Progenitor cell of endocrine pancreas (in vitro differentiated cells): ENCODE data around the gene PHF5A. TPM values are rescaled to one million over a fixed set of nuclear protein-coding genes. Genes with fewer than 3 reads are reported as not detected.
A peak's percentile ranks its signal among the peaks of the same experiment; 100 is the strongest.
"Not testable (repeated sequence)": the region's sequence is repeated elsewhere in the genome, so short reads cannot be mapped to it uniquely, and the experiment has no call there.

ENCODE experiments used
- DNase-seq: peaks from one replicate; pipeline ENCODE4 v3.0.0; 2021; ENCODE audit warnings: low spot score; ENCODE audit not compliant: unreplicated experiment
- H3K27ac Mint-ChIP-seq: 2 replicates; pipeline ENCODE4 v1.8.0; 2021; ENCODE audit warnings: mild to moderate bottlenecking, moderate library complexity, mixed read lengths
- H3K27me3 Mint-ChIP-seq: 2 replicates; pipeline ENCODE4 v1.8.0; 2021; ENCODE audit warnings: mixed read lengths
- H3K36me3 Mint-ChIP-seq: 2 replicates; pipeline ENCODE4 v1.8.0; 2022; ENCODE audit warnings: mixed read lengths; ENCODE audit not compliant: insufficient read depth
- H3K4me1 Mint-ChIP-seq: 2 replicates; pipeline ENCODE4 v1.8.0; 2021; ENCODE audit warnings: low read depth, mixed read lengths
- H3K4me3 Mint-ChIP-seq: 2 replicates; pipeline ENCODE4 v1.8.0; 2021; ENCODE audit warnings: low read depth, mild to moderate bottlenecking, moderate library complexity, mixed read lengths
- H3K9me3 Mint-ChIP-seq: 2 replicates; pipeline ENCODE4 v1.8.0; 2021; ENCODE audit warnings: low read depth, mixed read lengths
- CTCF ChIP-seq: fragments of 200-600 bp; sonication (generic); IDR thresholded peaks from one replicate; pipeline ENCODE4 v1.5.0; 2021; ENCODE audit warnings: antibody characterized with exemption, mild to moderate bottlenecking; ENCODE audit not compliant: unreplicated experiment
- total RNA-seq: library from RNA; stranded (reverse); gene quantifications from 2 replicates; pipeline ENCODE4 v1.2.1, GENCODE V29; 2021

PHF5A gene
- total RNA-seq, 1 donor from 2014 or later, result 52.9 TPM

- no peak overlapping the region for H3K27ac Mint-ChIP-seq
- TF ChIP-seq CTCF, result no peak
- no peaks in the 10 kb centered on the region for H3K4me1 Mint-ChIP-seq
- no peaks in the 10 kb centered on the region for H3K9me3 Mint-ChIP-seq
- no peak overlapping the region for H3K4me3 Mint-ChIP-seq
- H3K36me3 Mint-ChIP-seq, result peaks cover 23% of the 10 kb centered on the region
- no peaks in the 10 kb centered on the region for H3K27me3 Mint-ChIP-seq
- DNase-seq, result no peak
These were observed 32.0 kb downstream of the PHF5A start for GRCh38 chr22:41436322-41437113.

GRCh38 chr22:41435560-41435959 is 32.9 kb downstream of the PHF5A start:
- Mint-ChIP-seq H3K4me1 (no peaks in the 10 kb centered on the region), H3K27ac (no peak overlapping the region), H3K4me3 (no peak overlapping the region), H3K27me3 (no peaks in the 10 kb centered on the region), H3K36me3 (peaks cover 27% of the 10 kb centered on the region), H3K9me3 (no peaks in the 10 kb centered on the region)
- DNase-seq, result no peak
- no peak for TF ChIP-seq CTCF

- not testable (repeated sequence) for DNase-seq, H3K4me1 Mint-ChIP-seq, H3K27me3 Mint-ChIP-seq, H3K9me3 Mint-ChIP-seq, H3K4me3 Mint-ChIP-seq
- Mint-ChIP-seq H3K36me3 (peaks cover 27% of the 10 kb centered on the region), H3K27ac (peak overlapping the region; percentile 80)
These were observed 34.0 kb downstream of the PHF5A start for GRCh38 chr22:41434361-41435003.

- DNase-seq, H3K4me3 Mint-ChIP-seq, H3K4me1 Mint-ChIP-seq, H3K27me3 Mint-ChIP-seq, H3K9me3 Mint-ChIP-seq: not testable (repeated sequence)
- Mint-ChIP-seq H3K27ac (peak overlapping the region; percentile 67), H3K36me3 (peaks cover 27% of the 10 kb centered on the region)
These were observed 35.0 kb downstream of the PHF5A start for GRCh38 chr22:41433480-41433879.

- Mint-ChIP-seq H3K4me1 (no peaks in the 10 kb centered on the region), H3K27ac (peak overlapping the region; percentile 65), H3K36me3 (peaks cover 25% of the 10 kb centered on the region), H3K9me3 (no peaks in the 10 kb centered on the region), H3K27me3 (no peaks in the 10 kb centered on the region), H3K4me3 (no peak overlapping the region)
- TF ChIP-seq CTCF, result no peak
- DNase-seq, result no peak
These were observed 36.8 kb downstream of the PHF5A start for GRCh38 chr22:41431656-41432055.

GRCh38 chr22:41429951-41430332 is 38.5 kb downstream of the PHF5A start:
- H3K36me3 Mint-ChIP-seq, result peaks cover 15% of the 10 kb centered on the region
- no peak for TF ChIP-seq CTCF
- no peaks in the 10 kb centered on the region for H3K27me3 Mint-ChIP-seq
- H3K4me1 Mint-ChIP-seq, result no peaks in the 10 kb centered on the region
- no peak overlapping the region for H3K4me3 Mint-ChIP-seq
- H3K27ac Mint-ChIP-seq, result no peak overlapping the region
- DNase-seq, result no peak
- no peaks in the 10 kb centered on the region for H3K9me3 Mint-ChIP-seq
